Left lung (tissue), 10 donors: ENCODE results near the gene CCDC117. TPM values are rescaled to one million over a fixed set of nuclear protein-coding genes. Genes with fewer than 3 reads are reported as not detected.

Experiments
- ATAC-seq: fragments of 200-7000 bp; cut with Tn5 transposase; one replicate; pipeline ENCODE4 v1.9.1; 2020; ENCODE audit warnings: moderate library complexity
- DNase-seq, 4 donors: peaks; one replicate each; pipeline ENCODE4 v3.0.0-alpha.2; 2013 to 2020
- H3K27ac ChIP-seq, 2 donors: fragments of 200-600 bp; sonication (generic) in 1 of 2; one replicate each; pipeline versions ENCODE4 v1.5.0 to v1.8.0; 2020 to 2021
- H3K27me3 ChIP-seq, 2 donors: fragments of 200-600 bp; sonication (generic) in 1 of 2; one replicate each; pipeline versions ENCODE4 v1.5.0 to v1.8.0; 2020 to 2021
- H3K36me3 ChIP-seq, 2 donors: fragments of 200-600 bp; sonication (generic) in 1 of 2; one replicate each; pipeline versions ENCODE4 v1.5.0 to v1.8.0; 2020 to 2021
- H3K4me1 ChIP-seq, 2 donors: fragments of 200-600 bp; one replicate each; pipeline ENCODE4 v1.8.0; 2021
- H3K4me3 ChIP-seq, 2 donors: fragments of 200-600 bp; sonication (generic) in 1 of 2; one replicate each; pipeline versions ENCODE4 v1.5.0 to v1.8.0; 2020 to 2021; ENCODE audit warnings: mild to moderate bottlenecking in 1 of 2
- H3K9me3 ChIP-seq, 2 donors: fragments of 200-600 bp; sonication (generic) in 1 of 2; one replicate each; pipeline versions ENCODE4 v1.5.0 to v1.8.0; 2020 to 2021
- intact Hi-C, 2 donors: fragments of 100-400 bp; cut with DNase I; formaldehyde crosslinking; loops; one replicate each; pipeline versions ENCODE4 v1.11.2 to v1.14.2; 2022
- polyA plus RNA-seq, 6 donors: library from polyadenylated mRNA; unstranded; fragments of 120-200 nt; gene quantifications; one replicate each; pipeline ENCODE4 v1.2.1, GENCODE V29; 2013; ENCODE audit not compliant: insufficient read length in 6 of 6
- total RNA-seq, 2 donors: library from RNA; stranded (reverse); fragmentation: NEBNext Ultra II Directional; extraction: Animal tissue kit (Norgen Biotek cat#: 25700); gene quantifications; one replicate each; pipeline ENCODE4 v1.2.1, GENCODE V29; 2021
- TF ChIP-seq, protein P1 (sequence below), 2 donors: fragments of 200-600 bp; sonication (generic) in 1 of 2; IDR thresholded peaks; one replicate each; pipeline versions ENCODE4 v1.5.0 to v1.8.0; 2021; ENCODE audit warnings: antibody characterized with exemption in 2 of 2
- donor health status: DM: no; HTN: yes; CAD: no.
- donor health status: DM: no; HTN: no; CAD: no.

Gene CCDC117
- total and polyA plus RNA-seq, 8 donors: 23.5 to 45.6 (median 34.4) TPM

DNA sequence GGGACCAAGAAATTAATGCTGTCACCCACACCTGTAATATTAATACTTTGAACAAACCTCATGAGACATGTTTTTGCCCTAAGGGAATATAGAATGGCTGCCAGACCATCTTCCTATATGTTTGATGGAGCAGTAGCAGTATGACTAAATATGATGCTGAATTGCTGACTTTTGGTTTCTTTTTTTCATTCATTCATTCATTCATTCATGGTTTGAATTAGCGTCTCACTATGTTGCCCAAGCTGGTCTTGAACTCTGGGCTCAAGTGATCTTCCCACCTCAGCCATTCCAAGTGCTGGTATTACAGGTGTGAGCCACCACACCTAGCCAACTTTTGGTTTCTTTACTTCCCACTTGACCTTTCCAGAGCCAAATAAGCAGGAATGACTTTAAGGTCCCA lies 7.8 kb downstream of the CCDC117 start:
- DNase-seq (no peak), ATAC-seq (no peak)
- peaks cover 0 to 83% of the 10 kb centered on the region in 2 donors for H3K36me3 ChIP-seq
- intact Hi-C loops: no loop called here
- H3K27me3 ChIP-seq: no peaks in the 10 kb centered on the region
- no peak overlapping the region for H3K4me3 ChIP-seq
- no peaks in the 10 kb centered on the region for H3K9me3 ChIP-seq
- peaks cover 35 to 48% of the 10 kb centered on the region in 2 donors for H3K4me1 ChIP-seq
- TF ChIP-seq, protein P1, sequence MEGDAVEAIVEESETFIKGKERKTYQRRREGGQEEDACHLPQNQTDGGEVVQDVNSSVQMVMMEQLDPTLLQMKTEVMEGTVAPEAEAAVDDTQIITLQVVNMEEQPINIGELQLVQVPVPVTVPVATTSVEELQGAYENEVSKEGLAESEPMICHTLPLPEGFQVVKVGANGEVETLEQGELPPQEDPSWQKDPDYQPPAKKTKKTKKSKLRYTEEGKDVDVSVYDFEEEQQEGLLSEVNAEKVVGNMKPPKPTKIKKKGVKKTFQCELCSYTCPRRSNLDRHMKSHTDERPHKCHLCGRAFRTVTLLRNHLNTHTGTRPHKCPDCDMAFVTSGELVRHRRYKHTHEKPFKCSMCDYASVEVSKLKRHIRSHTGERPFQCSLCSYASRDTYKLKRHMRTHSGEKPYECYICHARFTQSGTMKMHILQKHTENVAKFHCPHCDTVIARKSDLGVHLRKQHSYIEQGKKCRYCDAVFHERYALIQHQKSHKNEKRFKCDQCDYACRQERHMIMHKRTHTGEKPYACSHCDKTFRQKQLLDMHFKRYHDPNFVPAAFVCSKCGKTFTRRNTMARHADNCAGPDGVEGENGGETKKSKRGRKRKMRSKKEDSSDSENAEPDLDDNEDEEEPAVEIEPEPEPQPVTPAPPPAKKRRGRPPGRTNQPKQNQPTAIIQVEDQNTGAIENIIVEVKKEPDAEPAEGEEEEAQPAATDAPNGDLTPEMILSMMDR (IDR thresholded peaks at IDR 0.05): no peak
- H3K27ac ChIP-seq: no peak overlapping the region

DNA sequence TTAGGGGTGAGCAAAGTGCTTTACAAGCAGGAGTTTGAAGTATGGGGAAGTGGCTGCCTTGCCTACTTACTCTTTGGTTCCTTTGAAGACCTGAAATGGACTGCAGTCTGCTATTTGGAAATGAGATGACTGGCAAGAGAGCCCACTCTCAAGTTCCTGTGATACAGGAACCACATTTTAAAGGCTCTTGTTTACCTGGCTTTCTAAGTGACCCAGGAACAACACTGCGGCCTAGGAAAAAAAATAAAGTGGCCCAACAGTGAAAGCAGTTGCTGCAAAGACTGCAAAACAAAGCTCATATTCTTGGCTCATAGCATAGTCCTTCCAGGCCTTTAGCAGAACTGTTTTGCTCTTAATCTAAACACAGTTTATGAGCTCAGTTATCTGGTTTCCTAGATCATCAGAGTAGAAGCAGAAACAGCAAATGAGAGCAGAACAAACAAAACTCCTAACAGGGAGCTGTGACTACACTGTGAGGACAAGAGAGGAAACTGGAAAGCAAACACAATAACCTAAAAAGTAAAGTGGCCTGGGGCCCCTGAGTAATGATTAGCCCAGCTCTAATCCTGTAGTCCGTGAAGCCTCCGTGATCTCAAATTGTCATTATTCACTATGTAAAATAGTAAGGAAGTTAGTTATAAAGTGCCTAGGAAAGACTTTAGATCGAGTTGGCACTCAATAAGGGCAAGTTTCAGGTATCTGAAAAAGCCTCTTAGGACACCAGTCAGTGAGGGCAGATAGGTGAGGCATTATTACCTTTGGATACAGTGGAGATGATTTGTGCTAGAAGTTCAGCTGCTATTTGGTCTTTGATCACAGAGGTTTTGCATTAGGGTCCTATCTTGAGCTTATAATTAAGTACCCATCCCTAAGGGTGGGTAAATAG lies 11.5 kb downstream of the CCDC117 start:
- DNase-seq (peak in 1 of 4 donors; percentile 55), ATAC-seq (peak; percentile 80)
- Histone ChIP-seq H3K27ac (peak overlapping the region; percentile 48 to 65), H3K4me3 (no peak overlapping the region), H3K4me1 (peaks cover 28 to 33% of the 10 kb centered on the region in 2 donors), H3K9me3 (no peaks in the 10 kb centered on the region), H3K36me3 (peaks cover 4 to 88% of the 10 kb centered on the region in 2 donors), H3K27me3 (no peaks in the 10 kb centered on the region)
- intact Hi-C loops: no loop called here
- TF ChIP-seq, protein P1 (IDR thresholded peaks at IDR 0.05): no peak

DNA sequence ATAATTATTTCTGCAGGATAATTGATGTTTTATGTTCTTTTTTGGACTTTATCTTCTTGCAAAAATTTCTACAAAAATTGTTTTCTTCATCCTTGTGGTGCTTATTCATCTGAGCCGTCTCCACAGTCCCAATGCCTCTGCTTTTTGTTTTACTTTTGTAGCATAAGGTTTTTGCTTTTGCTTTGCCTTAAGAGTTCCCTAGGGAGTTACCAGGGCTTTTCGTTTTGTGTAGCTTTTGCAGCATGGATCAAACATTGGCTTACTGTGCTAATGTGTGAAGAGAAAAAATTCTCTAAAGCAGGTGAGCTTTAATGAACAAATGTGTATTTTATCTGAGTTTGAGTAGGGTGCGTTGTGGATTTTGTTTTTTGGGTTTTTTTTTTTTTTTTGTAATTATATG lies 16.1 kb downstream of the CCDC117 start:
- no peak for DNase-seq
- Histone ChIP-seq H3K36me3 (peaks cover 4 to 73% of the 10 kb centered on the region in 2 donors), H3K9me3 (no peaks in the 10 kb centered on the region), H3K4me3 (no peak overlapping the region), H3K27me3 (no peaks in the 10 kb centered on the region), H3K4me1 (peaks cover 15 to 29% of the 10 kb centered on the region in 2 donors), H3K27ac (no peak overlapping the region)
- intact Hi-C loops: no loop called here
- no peak for ATAC-seq
- TF ChIP-seq, protein P1 (IDR thresholded peaks at IDR 0.05): no peak

GRCh38 chr22:28791124-28791523 lies 18.6 kb downstream of the CCDC117 start:
- H3K36me3 ChIP-seq: peaks cover 4 to 73% of the 10 kb centered on the region in 2 donors
- H3K27ac ChIP-seq: peak overlapping the region in 1 of 2 donors; percentile 34
- DNase-seq (no peak), ATAC-seq (no peak)
- H3K4me1 ChIP-seq: peaks cover 3 to 45% of the 10 kb centered on the region in 2 donors
- H3K9me3 ChIP-seq: no peaks in the 10 kb centered on the region
- intact Hi-C loops: no loop called here
- H3K27me3 ChIP-seq: no peaks in the 10 kb centered on the region
- no peak overlapping the region for H3K4me3 ChIP-seq
- TF ChIP-seq, protein P1 (IDR thresholded peaks at IDR 0.05): no peak

- intact Hi-C loops: no loop called here
- Histone ChIP-seq H3K4me3 (no peak overlapping the region), H3K9me3 (no peaks in the 10 kb centered on the region), H3K27ac (peak overlapping the region in 1 of 2 donors; percentile 34), H3K27me3 (no peaks in the 10 kb centered on the region), H3K4me1 (peaks cover 3 to 54% of the 10 kb centered on the region in 2 donors), H3K36me3 (peaks cover 0 to 73% of the 10 kb centered on the region in 2 donors)
- DNase-seq: no peak
- no peak for ATAC-seq
- TF ChIP-seq, protein P1 (IDR thresholded peaks at IDR 0.05): no peak
Observed at GRCh38 chr22:28791841-28792490, 19.5 kb downstream of the CCDC117 start.
